BLaER1 (cell line): ENCODE results near the gene PSMF1.

Experiments
- H3K27ac ChIP-seq: shearing (Covaris generic); formaldehyde crosslinking; 2 replicates; pipeline ENCODE4 v1.8.1; 2022
- H3K27me3 ChIP-seq: shearing (Covaris generic); formaldehyde crosslinking; 2 replicates; pipeline ENCODE4 v1.8.1; 2022
- H3K36me3 ChIP-seq: shearing (Covaris generic); formaldehyde crosslinking; 2 replicates; pipeline ENCODE4 v1.8.1; 2022
- H3K4me1 ChIP-seq: shearing (Covaris generic); formaldehyde crosslinking; 2 replicates; pipeline ENCODE4 v1.8.1; 2022
- H3K4me2 ChIP-seq: shearing (Covaris generic); formaldehyde crosslinking; 2 replicates; pipeline ENCODE4 v1.8.1; 2022
- H3K4me3 ChIP-seq: shearing (Covaris generic); formaldehyde crosslinking; 2 replicates; pipeline ENCODE4 v1.8.1; 2022
- H3K9ac ChIP-seq: shearing (Covaris generic); formaldehyde crosslinking; 2 replicates; pipeline ENCODE4 v1.8.1; 2022
- H3K9me3 ChIP-seq: shearing (Covaris generic); formaldehyde crosslinking; 2 replicates; pipeline ENCODE4 v1.8.1; 2022
- H4K20me1 ChIP-seq: shearing (Covaris generic); formaldehyde crosslinking; 2 replicates; pipeline ENCODE4 v1.8.1; 2022
- Cebpa-rat ChIP-seq: shearing (Covaris generic); IDR thresholded peaks from 2 replicates; pipeline ENCODE4 v1.8.1; 2022

PSMF1 gene

DNA sequence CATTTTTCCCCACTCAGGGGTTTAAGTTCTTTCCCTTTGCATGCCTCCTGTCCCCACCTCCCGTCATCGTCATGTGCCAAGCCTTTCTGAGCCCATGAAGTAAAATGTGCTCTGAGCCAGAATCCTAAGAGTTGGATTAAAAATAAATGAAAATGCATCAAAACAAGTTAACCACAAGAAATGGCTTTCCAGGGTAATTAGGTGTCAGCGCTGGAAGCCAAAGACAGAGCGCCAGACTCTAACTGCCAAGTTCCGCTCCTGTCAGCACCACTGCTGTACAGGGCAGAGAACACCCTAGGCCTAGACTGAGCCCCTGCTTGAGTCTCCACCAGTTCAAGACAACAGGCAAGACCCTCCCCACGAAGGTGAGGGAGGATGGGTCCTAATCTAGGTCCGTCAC is 79.4 kb downstream of the PSMF1 start:
- no peak for TF ChIP-seq Cebpa-rat
- H3K9ac ChIP-seq = no peak overlapping the region
- H3K4me1 ChIP-seq = no peaks in the 10 kb centered on the region
- no peak overlapping the region for H3K4me2 ChIP-seq
- no peaks in the 10 kb centered on the region for H3K36me3 ChIP-seq
- H3K27me3 ChIP-seq = no peaks in the 10 kb centered on the region
- H3K27ac ChIP-seq = no peak overlapping the region
- H3K9me3 ChIP-seq = no peaks in the 10 kb centered on the region; the same call in 1 of the 2 replicates
- no peak overlapping the region for H3K4me3 ChIP-seq
- H4K20me1 ChIP-seq = no peaks in the 10 kb centered on the region

DNA sequence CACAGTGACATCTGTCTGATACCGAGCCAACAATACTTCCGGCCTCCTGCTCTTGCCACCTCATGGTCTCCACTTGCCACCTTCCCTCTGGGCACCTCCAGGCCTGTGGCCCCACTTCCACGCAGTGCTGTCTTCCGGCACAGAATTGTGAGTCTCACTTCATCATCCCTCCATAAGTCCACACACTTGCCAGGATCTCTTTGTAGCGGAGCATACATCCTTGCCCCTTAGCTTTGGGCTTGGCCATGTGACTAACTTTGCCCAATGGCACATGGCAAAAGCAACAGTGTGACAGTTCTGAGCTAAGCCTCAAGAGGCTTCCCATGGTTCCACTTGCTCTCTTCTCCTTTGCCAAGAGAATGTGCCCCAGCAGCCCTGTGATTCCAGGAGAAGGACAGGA is 80.3 kb downstream of the PSMF1 start:
- no peak for TF ChIP-seq Cebpa-rat
- Histone ChIP-seq H3K36me3 (no peaks in the 10 kb centered on the region), H3K27ac (no peak overlapping the region), H3K4me2 (no peak overlapping the region), H3K27me3 (no peaks in the 10 kb centered on the region), H3K4me1 (no peaks in the 10 kb centered on the region), H3K9ac (no peak overlapping the region), H4K20me1 (no peaks in the 10 kb centered on the region), H3K4me3 (no peak overlapping the region), H3K9me3 (no peaks in the 10 kb centered on the region; the same call in 1 of the 2 replicates)

DNA sequence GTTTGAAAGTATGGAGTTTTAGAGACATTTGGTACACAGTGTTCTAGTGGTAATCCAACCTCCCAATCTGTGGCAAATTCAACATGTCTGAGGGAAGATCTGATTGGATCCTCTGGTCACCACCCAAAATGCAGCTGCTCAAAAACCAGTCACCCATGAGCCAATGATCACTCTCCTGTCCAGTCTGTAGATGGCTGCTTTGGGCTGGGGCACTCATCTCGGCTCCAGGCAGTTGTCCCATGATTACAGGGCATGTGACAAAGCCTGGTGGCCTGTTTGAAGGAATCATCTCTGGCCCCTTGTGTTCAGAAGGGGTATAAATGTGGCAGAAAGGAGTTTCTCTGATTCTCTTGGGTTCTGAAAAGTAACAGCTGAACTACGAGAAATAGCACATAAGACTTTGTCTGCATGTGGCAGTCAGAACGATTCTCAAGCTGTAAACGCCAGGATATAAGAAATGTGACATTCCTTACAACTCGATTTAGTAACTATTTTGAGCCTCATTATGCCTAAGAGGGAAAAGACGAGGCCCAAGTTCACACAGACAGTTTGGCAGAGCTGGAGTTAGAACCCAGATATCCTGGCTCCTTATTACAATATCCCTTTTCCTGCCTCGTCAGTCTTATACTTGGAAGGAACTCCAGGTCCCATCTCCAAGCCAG is 80.9 kb downstream of the PSMF1 start:
- TF ChIP-seq Cebpa-rat = no peak

DNA sequence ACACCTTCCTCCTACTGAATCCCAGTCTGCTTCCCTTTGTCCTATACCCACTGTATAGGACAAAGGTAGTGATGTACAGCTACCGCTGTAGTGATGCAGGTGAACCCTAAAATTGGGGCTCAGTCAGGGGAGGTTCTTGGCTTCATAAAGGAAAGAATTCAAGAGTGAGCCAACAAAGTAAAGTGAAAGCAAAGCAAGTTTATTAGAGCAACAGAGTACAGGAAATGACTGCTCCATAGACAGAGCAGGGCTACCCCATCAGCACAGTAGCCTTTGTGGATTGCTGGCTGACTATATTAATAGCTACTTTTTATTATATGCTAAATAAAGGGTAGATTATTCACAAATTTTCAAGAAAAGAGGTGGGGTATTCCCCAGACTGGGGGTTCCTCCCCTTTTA is 81.6 kb downstream of the PSMF1 start:
- no peaks in the 10 kb centered on the region for H3K4me1 ChIP-seq
- H3K9ac ChIP-seq = no peak overlapping the region
- TF ChIP-seq Cebpa-rat = no peak
- H4K20me1 ChIP-seq = no peaks in the 10 kb centered on the region
- H3K27me3 ChIP-seq = no peaks in the 10 kb centered on the region
- H3K4me3 ChIP-seq = no peak overlapping the region
- no peak overlapping the region for H3K4me2 ChIP-seq
- H3K27ac ChIP-seq = no peak overlapping the region
- no peaks in the 10 kb centered on the region for H3K36me3 ChIP-seq
- H3K9me3 ChIP-seq = no peaks in the 10 kb centered on the region; the same call in 1 of the 2 replicates

More for the DNA sequence above, 80.9 kb downstream of the PSMF1 start:
- Histone ChIP-seq H3K9me3 (no peaks in the 10 kb centered on the region; the same call in 1 of the 2 replicates), H3K27me3 (no peaks in the 10 kb centered on the region), H3K4me3 (no peak overlapping the region), H3K36me3 (no peaks in the 10 kb centered on the region), H3K9ac (no peak overlapping the region), H3K4me1 (no peaks in the 10 kb centered on the region), H4K20me1 (no peaks in the 10 kb centered on the region), H3K4me2 (no peak overlapping the region), H3K27ac (no peak overlapping the region)

DNA sequence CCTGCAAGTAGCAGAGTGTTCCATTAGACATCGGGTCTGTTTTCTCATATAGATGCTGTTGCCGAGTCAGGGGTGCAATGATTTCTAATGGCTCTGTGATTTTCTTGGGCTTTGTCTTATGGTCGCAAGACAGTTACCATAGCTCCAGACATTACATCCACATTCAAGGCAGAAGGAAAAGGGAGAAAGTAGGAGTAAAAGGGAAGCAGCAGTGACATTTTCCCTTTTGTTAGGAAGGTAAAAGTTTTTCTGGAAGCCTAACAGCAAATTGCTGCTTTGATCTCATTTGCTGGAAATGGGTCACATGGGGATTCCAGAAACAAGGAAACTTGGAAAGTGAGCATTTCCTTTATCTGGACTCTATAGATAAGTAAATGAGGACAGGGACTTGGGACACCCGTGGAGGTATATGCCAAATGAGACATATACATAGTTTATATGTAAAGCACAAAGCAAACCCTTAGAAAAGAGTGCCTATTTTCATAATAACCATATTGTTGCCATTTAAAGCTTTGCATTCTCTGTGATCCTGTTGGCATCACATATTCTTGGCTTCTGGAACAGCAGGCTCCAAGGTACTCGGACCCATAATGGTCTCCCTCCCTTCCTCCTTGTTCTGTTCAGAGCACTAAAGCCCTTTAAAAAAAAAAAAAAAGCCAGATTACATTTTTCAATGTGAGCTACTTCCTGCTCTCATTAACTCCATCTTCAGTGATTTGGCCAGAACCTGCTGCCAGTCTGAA is 84.5 kb downstream of the PSMF1 start, which contains the start of gene C20orf202:
C20orf202 (plus strand) TSS at position 693 of the 743 bp plus-strand sequence. CDS start 132 bp downstream, outside the sequence.
- H3K4me3 ChIP-seq = no peak within 1 kb of the TSS
- H3K9ac ChIP-seq = no peak within 1 kb of the TSS
- H3K27me3 ChIP-seq = no peaks in the 10 kb centered on the region
- no peak within 1 kb of the TSS for H3K27ac ChIP-seq
- H3K9me3 ChIP-seq = no peaks in the 10 kb centered on the region
- no peak for TF ChIP-seq Cebpa-rat
- H3K4me1 ChIP-seq = no peaks in the 10 kb centered on the region
- H3K36me3 ChIP-seq = no peaks in the 10 kb centered on the region
- H3K4me2 ChIP-seq = no peak within 1 kb of the TSS
- H4K20me1 ChIP-seq = no peaks in the 10 kb centered on the region

DNA sequence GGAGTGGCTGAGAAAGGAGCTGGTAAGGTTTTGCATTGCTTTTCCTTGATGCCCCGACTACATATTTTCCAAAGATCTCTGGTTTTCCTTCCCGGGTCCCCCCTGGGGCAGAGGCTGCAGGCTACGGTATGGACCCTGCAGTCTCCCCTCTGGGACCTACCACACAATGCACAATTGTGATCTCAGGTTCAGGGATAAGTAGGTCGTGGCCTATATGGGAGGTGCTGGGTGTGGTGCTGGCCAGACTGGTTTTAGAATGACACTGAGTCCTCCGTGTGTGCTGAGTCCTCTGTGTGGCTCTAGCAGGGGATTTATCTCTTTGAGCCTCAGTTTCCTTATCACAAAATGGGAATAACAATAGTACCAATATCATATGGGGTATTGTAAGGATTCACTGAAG is 85.2 kb downstream of the PSMF1 start:
- Histone ChIP-seq H3K36me3 (no peaks in the 10 kb centered on the region), H3K4me3 (no peak overlapping the region), H3K9me3 (no peaks in the 10 kb centered on the region), H3K9ac (no peak overlapping the region), H3K4me1 (no peaks in the 10 kb centered on the region), H3K27me3 (no peaks in the 10 kb centered on the region), H3K4me2 (no peak overlapping the region), H3K27ac (no peak overlapping the region), H4K20me1 (no peaks in the 10 kb centered on the region)
- no peak for TF ChIP-seq Cebpa-rat

DNA sequence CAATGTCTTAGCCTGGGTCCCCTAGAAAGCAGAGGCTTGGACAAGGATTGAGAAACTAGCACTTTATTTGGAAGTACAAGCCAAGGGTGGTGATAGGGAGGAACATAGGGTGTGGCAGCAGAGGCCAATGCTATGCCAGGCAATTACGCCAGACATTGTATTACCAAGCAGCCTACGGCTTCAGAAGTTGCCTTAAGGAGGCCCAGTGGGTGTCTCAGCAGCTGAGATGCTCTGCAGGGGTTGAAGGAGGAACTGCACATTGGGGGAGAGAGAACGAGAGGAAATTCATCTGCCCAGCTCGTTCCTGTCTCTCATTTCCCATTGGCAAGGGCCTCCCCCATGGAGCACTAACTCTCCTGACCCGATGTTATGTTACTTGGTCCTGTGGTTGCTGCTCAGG is 85.7 kb downstream of the PSMF1 start:
- Histone ChIP-seq H3K27me3 (no peaks in the 10 kb centered on the region), H4K20me1 (no peaks in the 10 kb centered on the region), H3K9me3 (no peaks in the 10 kb centered on the region), H3K4me3 (no peak overlapping the region), H3K4me1 (no peaks in the 10 kb centered on the region), H3K9ac (no peak overlapping the region), H3K27ac (no peak overlapping the region), H3K4me2 (no peak overlapping the region), H3K36me3 (no peaks in the 10 kb centered on the region)
- TF ChIP-seq Cebpa-rat = no peak

DNA sequence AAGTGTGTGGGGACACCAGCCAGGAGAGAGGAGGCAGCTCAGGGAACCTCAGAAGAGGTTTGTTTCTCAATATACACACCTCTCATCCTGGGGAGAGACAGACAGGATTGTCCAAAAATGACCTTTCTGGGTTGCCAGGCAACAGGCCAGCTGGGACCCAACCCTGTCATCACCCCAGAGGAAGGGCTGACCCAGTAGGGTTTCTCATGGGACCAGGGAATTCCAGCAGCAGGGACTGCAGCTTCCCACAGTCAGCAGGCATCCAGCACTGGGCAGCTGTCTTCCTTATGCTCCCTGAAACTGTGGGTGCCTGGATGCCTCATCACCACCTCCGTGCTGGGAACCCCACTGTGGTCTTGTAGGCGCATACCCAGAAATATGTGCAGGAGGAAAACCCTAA is 86.2 kb downstream of the PSMF1 start:
- H3K27ac ChIP-seq = no peak overlapping the region
- no peaks in the 10 kb centered on the region for H4K20me1 ChIP-seq
- H3K9me3 ChIP-seq = no peaks in the 10 kb centered on the region
- H3K4me2 ChIP-seq = no peak overlapping the region
- TF ChIP-seq Cebpa-rat = no peak
- no peaks in the 10 kb centered on the region for H3K27me3 ChIP-seq
- H3K4me3 ChIP-seq = no peak overlapping the region
- H3K36me3 ChIP-seq = no peaks in the 10 kb centered on the region
- H3K4me1 ChIP-seq = no peaks in the 10 kb centered on the region
- no peak overlapping the region for H3K9ac ChIP-seq

DNA sequence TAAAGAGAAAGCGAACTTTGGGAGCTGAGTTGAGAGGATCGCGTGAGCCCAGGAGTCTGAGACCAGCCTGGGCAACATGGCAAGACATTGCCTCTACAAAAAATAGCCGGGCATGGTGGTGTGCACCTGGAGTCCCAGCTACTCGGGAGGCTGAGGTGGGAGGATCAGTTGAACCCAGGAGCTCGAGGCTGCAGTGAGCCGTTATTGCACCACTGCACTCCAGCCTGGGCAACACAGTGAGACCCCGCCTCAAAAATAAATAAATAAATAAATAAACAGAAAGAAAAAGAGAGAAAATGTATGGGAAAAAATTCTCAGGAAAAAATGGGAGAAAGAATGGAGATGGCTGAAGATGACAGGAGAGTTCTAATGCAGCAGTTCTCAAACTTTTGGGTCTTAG is 87.4 kb downstream of the PSMF1 start:
- Histone ChIP-seq H3K27me3 (no peaks in the 10 kb centered on the region), H3K4me2 (no peak overlapping the region), H3K27ac (no peak overlapping the region), H3K9ac (no peak overlapping the region), H3K9me3 (no peaks in the 10 kb centered on the region), H3K4me3 (no peak overlapping the region), H4K20me1 (no peaks in the 10 kb centered on the region), H3K36me3 (no peaks in the 10 kb centered on the region), H3K4me1 (no peaks in the 10 kb centered on the region)
- no peak for TF ChIP-seq Cebpa-rat

DNA sequence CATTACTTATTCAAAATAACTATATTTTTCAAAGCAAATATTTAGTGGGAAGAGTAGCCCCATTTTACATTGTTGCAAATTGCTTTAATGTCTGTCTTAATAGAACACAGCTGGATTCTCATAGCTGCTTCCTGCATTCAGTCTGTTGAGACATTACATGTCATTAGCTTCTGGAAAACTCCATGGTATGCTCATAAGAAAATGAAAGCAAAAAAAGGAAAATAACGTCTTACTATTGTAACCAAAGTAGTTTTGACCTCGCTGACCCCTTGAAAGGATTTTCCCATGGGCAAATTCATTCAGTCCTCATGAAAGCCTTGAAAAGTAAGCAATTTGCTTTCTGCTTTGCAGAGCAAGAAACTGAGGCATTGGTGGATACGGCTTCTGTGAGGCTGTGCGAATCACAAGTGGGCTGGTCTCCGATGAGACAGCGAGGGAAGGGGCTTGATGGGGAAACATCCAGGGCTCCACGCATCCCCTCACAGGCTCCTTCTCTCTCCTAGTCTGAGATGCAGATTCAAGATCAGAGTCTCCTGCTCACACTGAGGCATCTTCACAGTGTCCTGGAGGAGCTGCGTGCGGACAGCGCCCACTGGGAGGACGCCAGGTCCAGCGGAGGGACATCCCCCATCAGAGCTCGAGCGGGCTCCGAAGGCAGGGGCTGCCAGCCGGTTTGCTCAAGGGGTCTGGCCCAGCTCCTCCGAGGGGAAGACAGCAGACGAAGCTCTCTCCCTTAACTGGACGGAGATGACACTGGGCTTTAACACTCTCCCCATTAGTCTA is 88.2 kb downstream of the PSMF1 start:
- Histone ChIP-seq H4K20me1 (no peaks in the 10 kb centered on the region), H3K4me1 (no peaks in the 10 kb centered on the region), H3K36me3 (no peaks in the 10 kb centered on the region), H3K27me3 (no peaks in the 10 kb centered on the region), H3K27ac (no peak overlapping the region), H3K9me3 (no peaks in the 10 kb centered on the region), H3K4me3 (no peak overlapping the region), H3K4me2 (no peak overlapping the region), H3K9ac (no peak overlapping the region)
- no peak for TF ChIP-seq Cebpa-rat
